ENCODE results near the gene METTL22.

The METTL22 gene, protein sequence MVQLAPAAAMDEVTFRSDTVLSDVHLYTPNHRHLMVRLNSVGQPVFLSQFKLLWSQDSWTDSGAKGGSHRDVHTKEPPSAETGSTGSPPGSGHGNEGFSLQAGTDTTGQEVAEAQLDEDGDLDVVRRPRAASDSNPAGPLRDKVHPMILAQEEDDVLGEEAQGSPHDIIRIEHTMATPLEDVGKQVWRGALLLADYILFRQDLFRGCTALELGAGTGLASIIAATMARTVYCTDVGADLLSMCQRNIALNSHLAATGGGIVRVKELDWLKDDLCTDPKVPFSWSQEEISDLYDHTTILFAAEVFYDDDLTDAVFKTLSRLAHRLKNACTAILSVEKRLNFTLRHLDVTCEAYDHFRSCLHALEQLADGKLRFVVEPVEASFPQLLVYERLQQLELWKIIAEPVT

DNA sequence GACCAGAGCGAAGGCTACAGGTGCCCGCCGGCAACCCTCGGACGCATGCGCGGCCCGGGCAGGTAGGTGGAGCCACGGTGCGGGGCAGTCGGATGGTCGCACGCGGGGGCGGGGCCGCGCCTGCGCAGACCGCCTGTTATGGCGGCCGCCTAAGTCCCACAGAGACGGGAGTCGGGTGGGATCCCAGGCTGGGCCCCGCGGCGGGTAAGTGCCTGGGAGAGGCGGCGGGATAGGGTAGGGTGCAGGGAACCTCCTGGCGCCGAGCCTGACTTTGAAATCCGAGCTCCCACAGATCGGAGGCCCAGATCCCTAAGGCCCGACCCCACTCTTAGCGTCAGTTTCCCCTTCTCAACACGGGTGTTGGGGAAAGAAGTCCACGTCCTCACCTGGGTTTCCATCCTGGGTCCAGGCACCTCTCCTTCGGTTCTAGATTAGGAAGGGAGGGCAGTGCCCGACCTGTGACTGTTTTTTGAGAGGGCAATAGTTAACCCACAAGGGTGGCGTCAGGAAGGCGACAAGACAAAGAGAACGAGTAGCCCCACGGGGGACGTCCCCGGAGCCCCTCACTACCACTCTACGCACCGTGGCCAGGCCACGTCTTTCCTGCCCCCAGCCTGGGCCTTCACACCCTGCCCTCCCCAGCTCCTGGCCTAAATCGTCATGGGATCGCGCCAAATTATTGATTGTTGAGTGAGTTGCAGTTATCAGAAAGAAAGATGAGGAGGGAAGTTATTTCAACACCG lies at the start of gene METTL22:
METTL22 (plus strand) TSS at position 127 of the 743 bp plus-strand sequence. CDS start 3,968 bp downstream, outside the sequence.
- DNase-seq (peak; percentile 96), ATAC-seq (peak; percentile 88)
- Mint-ChIP-seq H3K4me3 (peak within 1 kb of the TSS; percentile 96), H3K4me1 (peaks cover 29% of the 10 kb centered on the region), H3K27me3 (peaks cover 2% of the 10 kb centered on the region), H3K36me3 (ENCODE audit: low read depth) (peaks cover 14% of the 10 kb centered on the region), H3K27ac (peak within 1 kb of the TSS; percentile 85), H3K9me3 (no peaks in the 10 kb centered on the region)

DNA sequence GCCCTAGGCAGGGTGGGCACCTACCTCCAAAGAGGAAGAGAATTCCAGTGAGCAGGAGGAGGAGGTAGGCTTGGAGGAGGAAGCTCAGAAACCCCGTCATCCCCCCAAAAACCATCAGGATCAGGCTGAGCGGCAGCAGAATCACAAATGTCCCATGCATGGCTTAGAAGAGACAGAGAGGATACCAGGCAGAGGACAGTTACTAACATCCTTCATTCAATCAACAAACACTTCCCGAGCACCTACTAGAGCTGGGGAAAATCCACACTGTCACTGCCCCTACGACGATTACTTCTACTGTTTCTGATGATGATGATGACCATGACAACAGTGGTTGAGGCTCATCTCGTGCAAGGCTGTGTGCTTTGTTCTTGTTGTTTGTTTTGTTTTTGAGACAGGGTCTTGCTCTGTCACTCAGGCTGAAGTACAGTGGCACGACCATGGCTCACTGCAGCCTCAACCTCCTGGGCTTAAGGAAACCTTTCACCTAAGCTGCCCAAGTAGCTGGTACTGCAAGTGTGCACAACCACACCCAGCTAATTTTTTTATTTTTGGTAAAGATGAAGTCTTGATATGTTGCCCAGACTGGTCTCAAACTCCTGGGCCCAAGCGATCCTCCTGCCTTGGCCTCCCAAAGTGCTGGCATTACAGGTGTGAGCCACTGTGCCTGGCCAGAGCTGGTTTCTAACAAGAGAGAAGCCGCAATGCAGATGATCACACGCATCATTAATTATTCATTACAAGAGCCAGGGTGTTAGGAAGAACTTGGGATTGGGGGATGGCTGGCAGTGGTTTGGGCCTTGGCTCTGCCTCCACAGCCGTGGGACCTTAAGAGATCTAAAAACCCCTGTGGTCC lies 49.2 kb upstream of the METTL22 start:
- no peak for ATAC-seq

GRCh38 chr16:8572919-8573724 lies 48.4 kb upstream of the METTL22 start:
- peaks cover 22% of the 10 kb centered on the region for H3K27me3 Mint-ChIP-seq
- H3K4me3 Mint-ChIP-seq, result no peak overlapping the region

More for the DNA sequence above, 49.2 kb upstream of the METTL22 start:
- peaks cover 6% of the 10 kb centered on the region for H3K4me1 Mint-ChIP-seq
- DNase-seq, result no peak
- no peak overlapping the region for H3K27ac Mint-ChIP-seq
- H3K36me3 Mint-ChIP-seq (ENCODE audit: low read depth), result no peaks in the 10 kb centered on the region
- H3K4me3 Mint-ChIP-seq, result no peak overlapping the region
- H3K9me3 Mint-ChIP-seq, result no peaks in the 10 kb centered on the region
- peaks cover 22% of the 10 kb centered on the region for H3K27me3 Mint-ChIP-seq

GRCh38 chr16:8575399-8575798 lies 46.1 kb upstream of the METTL22 start:
- Mint-ChIP-seq H3K27me3 (peaks cover 17% of the 10 kb centered on the region), H3K4me3 (no peak overlapping the region), H3K27ac (no peak overlapping the region), H3K9me3 (no peaks in the 10 kb centered on the region), H3K36me3 (ENCODE audit: low read depth) (no peaks in the 10 kb centered on the region), H3K4me1 (no peaks in the 10 kb centered on the region)
- no peak for ATAC-seq
- DNase-seq, result no peak

More at GRCh38 chr16:8572919-8573724, 48.4 kb upstream of the METTL22 start:
- H3K27ac Mint-ChIP-seq, result no peak overlapping the region
- peaks cover 1% of the 10 kb centered on the region for H3K4me1 Mint-ChIP-seq
- H3K9me3 Mint-ChIP-seq, result no peaks in the 10 kb centered on the region
- no peak for DNase-seq
- no peak for ATAC-seq
- H3K36me3 Mint-ChIP-seq (ENCODE audit: low read depth), result no peaks in the 10 kb centered on the region

GRCh38 chr16:8576141-8577004 lies 45.1 kb upstream of the METTL22 start:
- Mint-ChIP-seq H3K4me1 (no peaks in the 10 kb centered on the region), H3K36me3 (ENCODE audit: low read depth) (no peaks in the 10 kb centered on the region), H3K4me3 (no peak overlapping the region), H3K9me3 (no peaks in the 10 kb centered on the region), H3K27ac (no peak overlapping the region), H3K27me3 (peaks cover 13% of the 10 kb centered on the region)
- DNase-seq (no peak), ATAC-seq (no peak)

GRCh38 chr16:8577678-8578304 lies 43.7 kb upstream of the METTL22 start:
- Mint-ChIP-seq H3K36me3 (ENCODE audit: low read depth) (no peaks in the 10 kb centered on the region), H3K9me3 (no peaks in the 10 kb centered on the region), H3K4me1 (peaks cover 4% of the 10 kb centered on the region), H3K27me3 (peaks cover 7% of the 10 kb centered on the region), H3K27ac (no peak overlapping the region), H3K4me3 (no peak overlapping the region)
- DNase-seq (no peak), ATAC-seq (no peak)

- no peaks in the 10 kb centered on the region for H3K36me3 Mint-ChIP-seq (ENCODE audit: low read depth)
- peaks cover 3% of the 10 kb centered on the region for H3K27me3 Mint-ChIP-seq
- H3K4me1 Mint-ChIP-seq, result peaks cover 4% of the 10 kb centered on the region
- DNase-seq, result no peak
- no peak overlapping the region for H3K4me3 Mint-ChIP-seq
- no peaks in the 10 kb centered on the region for H3K9me3 Mint-ChIP-seq
- no peak overlapping the region for H3K27ac Mint-ChIP-seq
- ATAC-seq, result no peak
Observed at GRCh38 chr16:8579559-8579958, 41.9 kb upstream of the METTL22 start.

DNA sequence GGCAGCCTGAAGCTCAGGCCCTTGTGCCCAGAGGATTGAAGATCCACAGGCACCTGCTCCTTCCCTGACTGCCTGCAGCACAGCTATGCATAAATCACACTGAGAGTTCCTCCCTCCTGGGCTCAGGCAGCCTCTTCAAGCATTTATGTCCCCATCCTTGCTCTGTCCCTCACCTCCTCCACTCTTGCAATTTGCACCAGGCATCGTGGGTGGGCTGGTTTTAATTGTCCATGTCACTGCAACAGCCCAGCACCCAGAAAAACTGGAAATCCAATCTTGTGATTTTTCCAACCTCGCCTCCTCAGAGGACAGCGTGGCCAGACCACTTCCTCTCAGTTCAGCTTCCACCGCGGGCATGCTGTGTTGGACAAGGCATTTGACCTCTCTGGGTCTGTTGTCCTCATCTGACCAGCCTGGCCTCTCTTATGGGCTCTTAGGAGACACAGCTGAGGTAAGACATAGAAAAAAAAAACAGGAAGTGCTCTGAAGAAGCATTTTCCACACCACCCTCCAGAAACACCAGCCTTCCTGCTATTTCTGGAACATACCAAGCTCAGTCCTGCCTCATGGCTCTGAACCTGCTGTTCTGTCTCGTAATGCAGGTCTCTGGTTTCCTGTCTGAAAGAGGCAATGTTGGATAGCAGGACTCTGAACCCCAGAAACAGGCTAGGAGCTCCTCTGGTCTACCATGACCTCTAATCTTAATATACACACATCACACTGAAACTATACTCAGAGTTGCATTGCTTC lies 39.5 kb upstream of the METTL22 start:
- no peak overlapping the region for H3K27ac Mint-ChIP-seq
- H3K27me3 Mint-ChIP-seq, result peaks cover 8% of the 10 kb centered on the region
- ATAC-seq, result no peak
- no peak overlapping the region for H3K4me3 Mint-ChIP-seq
- no peak for DNase-seq
- no peaks in the 10 kb centered on the region for H3K36me3 Mint-ChIP-seq (ENCODE audit: low read depth)
- H3K4me1 Mint-ChIP-seq, result peaks cover 4% of the 10 kb centered on the region
- H3K9me3 Mint-ChIP-seq, result no peaks in the 10 kb centered on the region

DNA sequence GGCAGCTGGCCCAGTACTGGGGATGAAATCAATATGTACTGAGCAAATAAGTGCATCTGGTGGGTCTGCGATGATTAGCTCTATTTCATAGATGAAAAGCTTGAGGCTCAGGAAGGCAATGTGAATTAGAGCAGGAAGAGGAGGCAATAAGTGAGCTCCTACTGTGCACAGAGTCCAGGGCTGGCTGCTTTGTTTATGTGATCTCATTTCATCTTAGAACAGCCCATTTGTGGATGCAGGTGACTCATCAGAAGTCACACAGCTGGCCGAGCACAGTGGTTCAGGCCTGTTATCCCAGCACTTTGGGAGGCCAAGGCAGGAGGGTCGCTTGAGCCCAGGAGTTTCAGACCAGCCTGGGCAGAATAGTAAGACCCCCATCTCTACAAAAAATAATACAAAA lies 38.3 kb upstream of the METTL22 start:
- H3K4me3 Mint-ChIP-seq, result no peak overlapping the region
- H3K27me3 Mint-ChIP-seq, result peaks cover 16% of the 10 kb centered on the region
- ATAC-seq (no peak), DNase-seq (no peak)
- H3K27ac Mint-ChIP-seq, result no peak overlapping the region
- H3K9me3 Mint-ChIP-seq, result no peaks in the 10 kb centered on the region
- H3K4me1 Mint-ChIP-seq, result peaks cover 4% of the 10 kb centered on the region
- H3K36me3 Mint-ChIP-seq (ENCODE audit: low read depth), result no peaks in the 10 kb centered on the region

GRCh38 chr16:8583732-8584131 lies 37.8 kb upstream of the METTL22 start:
- Mint-ChIP-seq H3K9me3 (no peaks in the 10 kb centered on the region), H3K4me3 (no peak overlapping the region), H3K36me3 (ENCODE audit: low read depth) (no peaks in the 10 kb centered on the region), H3K4me1 (peaks cover 4% of the 10 kb centered on the region), H3K27me3 (peaks cover 22% of the 10 kb centered on the region), H3K27ac (no peak overlapping the region)
- DNase-seq, result no peak
- ATAC-seq, result no peak

DNA sequence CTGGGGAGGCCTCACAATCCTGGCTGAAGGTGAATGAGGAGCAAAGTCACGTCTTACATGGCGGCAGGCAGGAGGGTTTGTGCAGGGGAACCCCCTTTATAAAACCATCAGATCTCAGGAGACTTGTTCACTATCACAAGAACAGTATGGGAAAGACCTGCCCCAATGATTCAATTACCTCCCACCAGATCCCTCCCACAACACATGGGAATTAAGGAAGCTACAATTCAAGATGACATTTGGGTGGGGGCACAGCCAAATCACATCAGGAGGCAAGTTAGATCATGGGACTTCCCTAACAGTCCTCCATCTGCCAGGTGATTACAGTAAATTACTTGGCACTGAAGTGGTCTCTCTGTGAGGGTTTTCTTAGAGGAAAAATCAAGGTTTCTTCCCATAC lies 36.5 kb upstream of the METTL22 start:
- ATAC-seq, result no peak
- no peak overlapping the region for H3K27ac Mint-ChIP-seq
- H3K27me3 Mint-ChIP-seq, result peaks cover 30% of the 10 kb centered on the region
- H3K36me3 Mint-ChIP-seq (ENCODE audit: low read depth), result no peaks in the 10 kb centered on the region
- H3K4me3 Mint-ChIP-seq, result no peak overlapping the region
- peaks cover 4% of the 10 kb centered on the region for H3K4me1 Mint-ChIP-seq
- no peaks in the 10 kb centered on the region for H3K9me3 Mint-ChIP-seq
- no peak for DNase-seq

- H3K27ac Mint-ChIP-seq, result no peak overlapping the region
- ATAC-seq (no peak), DNase-seq (no peak)
- H3K27me3 Mint-ChIP-seq, result peaks cover 32% of the 10 kb centered on the region
- H3K9me3 Mint-ChIP-seq, result no peaks in the 10 kb centered on the region
- H3K36me3 Mint-ChIP-seq (ENCODE audit: low read depth), result no peaks in the 10 kb centered on the region
- H3K4me1 Mint-ChIP-seq, result peaks cover 4% of the 10 kb centered on the region
- H3K4me3 Mint-ChIP-seq, result no peak overlapping the region
Observed at GRCh38 chr16:8585857-8586256, 35.6 kb upstream of the METTL22 start.
